Right atrium auricular region (tissue), 2 donors: ENCODE measurements around the gene RPP14. TPM values are rescaled to one million over a fixed set of nuclear protein-coding genes. Genes with fewer than 3 reads are reported as not detected.

Source experiments
- DNase-seq: peaks from one replicate; pipeline ENCODE4 v3.0.0-alpha.2; 2019; ENCODE audit warnings: low spot score
- H3K27ac ChIP-seq, 2 donors: fragments of 200-600 bp; sonication (generic); 1 replicate in 1 of 2; 2 replicates in 1 of 2; pipeline ENCODE4 v1.5.1; 2016 to 2019
- H3K27me3 ChIP-seq, 2 donors: fragments of 200-600 bp; sonication (generic); one replicate each; pipeline versions ENCODE4 v1.5.1 to v1.6.0; 2017 to 2019
- H3K36me3 ChIP-seq: fragments of 200-600 bp; sonication (generic); one replicate; pipeline ENCODE4 v1.5.1; 2016
- H3K4me1 ChIP-seq, 2 donors: fragments of 200-600 bp; sonication (generic); one replicate each; pipeline versions ENCODE4 v1.5.1 to v1.6.0; 2017 to 2019
- H3K4me3 ChIP-seq, 2 donors: fragments of 200-600 bp; sonication (generic); 1 replicate in 1 of 2; 2 replicates in 1 of 2; pipeline ENCODE4 v1.5.1; 2017 to 2019; ENCODE audit warnings: mild to moderate bottlenecking in 1 of 2, moderate library complexity in 1 of 2
- H3K9me3 ChIP-seq, 2 donors: fragments of 200-600 bp; sonication (generic); one replicate each; pipeline ENCODE4 v1.5.1; 2019
- total RNA-seq, 2 donors: library from RNA; depleted of rRNA; stranded (reverse); fragments of >200 nt; gene quantifications; one replicate each; pipeline ENCODE4 v1.1.0, GENCODE V29; 2016
- TF ChIP-seq, protein P1 (sequence below), 2 donors: fragments of 200-600 bp; sonication (generic); IDR thresholded peaks; one replicate each; pipeline ENCODE4 v1.5.1; 2019; ENCODE audit warnings: antibody characterized with exemption in 2 of 2

Gene RPP14
- total RNA-seq, 2 donors from 2014 or later = 10.0 to 10.9 TPM

DNA sequence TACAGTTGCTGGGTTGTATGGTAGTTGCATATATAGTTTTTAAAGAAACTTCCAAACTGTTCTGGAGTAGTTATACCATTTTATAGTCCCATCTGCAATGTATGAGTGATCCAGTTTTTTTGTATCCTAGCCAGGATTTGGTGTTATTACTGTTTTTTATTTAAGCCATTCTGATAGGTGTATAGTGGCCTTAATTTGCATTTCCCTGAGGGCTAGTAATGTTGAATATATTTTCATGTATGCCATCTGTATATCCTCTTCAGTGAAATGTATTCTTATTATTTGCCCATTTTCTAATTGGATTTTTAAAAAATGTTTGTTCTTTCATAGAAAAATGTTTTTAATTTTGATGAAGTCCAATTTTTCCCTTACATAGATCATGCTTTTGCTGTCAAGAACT is 55.8 kb downstream of the RPP14 start:
- TF ChIP-seq, protein P1, sequence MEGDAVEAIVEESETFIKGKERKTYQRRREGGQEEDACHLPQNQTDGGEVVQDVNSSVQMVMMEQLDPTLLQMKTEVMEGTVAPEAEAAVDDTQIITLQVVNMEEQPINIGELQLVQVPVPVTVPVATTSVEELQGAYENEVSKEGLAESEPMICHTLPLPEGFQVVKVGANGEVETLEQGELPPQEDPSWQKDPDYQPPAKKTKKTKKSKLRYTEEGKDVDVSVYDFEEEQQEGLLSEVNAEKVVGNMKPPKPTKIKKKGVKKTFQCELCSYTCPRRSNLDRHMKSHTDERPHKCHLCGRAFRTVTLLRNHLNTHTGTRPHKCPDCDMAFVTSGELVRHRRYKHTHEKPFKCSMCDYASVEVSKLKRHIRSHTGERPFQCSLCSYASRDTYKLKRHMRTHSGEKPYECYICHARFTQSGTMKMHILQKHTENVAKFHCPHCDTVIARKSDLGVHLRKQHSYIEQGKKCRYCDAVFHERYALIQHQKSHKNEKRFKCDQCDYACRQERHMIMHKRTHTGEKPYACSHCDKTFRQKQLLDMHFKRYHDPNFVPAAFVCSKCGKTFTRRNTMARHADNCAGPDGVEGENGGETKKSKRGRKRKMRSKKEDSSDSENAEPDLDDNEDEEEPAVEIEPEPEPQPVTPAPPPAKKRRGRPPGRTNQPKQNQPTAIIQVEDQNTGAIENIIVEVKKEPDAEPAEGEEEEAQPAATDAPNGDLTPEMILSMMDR (IDR thresholded peaks at IDR 0.05) = no peak
- Histone ChIP-seq H3K9me3 (no peaks in the 10 kb centered on the region), H3K4me1 (peaks cover 0 to 7% of the 10 kb centered on the region in 2 donors), H3K27me3 (no peaks in the 10 kb centered on the region), H3K27ac (no peak overlapping the region), H3K4me3 (no peak overlapping the region), H3K36me3 (no peaks in the 10 kb centered on the region)
- DNase-seq = no peak

DNA sequence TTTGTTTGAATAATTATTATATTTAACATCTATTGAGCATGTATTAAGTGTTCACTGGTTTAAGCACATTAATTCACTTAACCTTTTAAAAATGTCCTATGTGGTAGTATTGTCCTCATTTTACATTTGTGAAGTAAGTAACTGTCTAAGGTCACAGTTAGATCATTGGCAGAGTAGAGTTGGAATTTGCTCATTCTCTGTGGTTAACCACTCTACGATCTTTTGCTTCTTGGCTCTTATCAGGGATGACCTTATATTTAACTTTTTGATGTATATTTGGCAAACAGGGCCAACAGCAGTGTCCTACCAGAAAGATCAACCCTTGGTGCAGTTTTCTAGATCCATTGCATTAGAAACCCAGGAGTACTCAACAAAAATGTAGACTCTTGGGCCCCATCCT is 60.7 kb downstream of the RPP14 start:
- H3K9me3 ChIP-seq = no peaks in the 10 kb centered on the region
- no peak overlapping the region for H3K4me3 ChIP-seq
- H3K36me3 ChIP-seq = no peaks in the 10 kb centered on the region
- H3K4me1 ChIP-seq = no peaks in the 10 kb centered on the region
- TF ChIP-seq, protein P1 (IDR thresholded peaks at IDR 0.05) = no peak
- no peaks in the 10 kb centered on the region for H3K27me3 ChIP-seq
- H3K27ac ChIP-seq = no peak overlapping the region
- DNase-seq = no peak

DNA sequence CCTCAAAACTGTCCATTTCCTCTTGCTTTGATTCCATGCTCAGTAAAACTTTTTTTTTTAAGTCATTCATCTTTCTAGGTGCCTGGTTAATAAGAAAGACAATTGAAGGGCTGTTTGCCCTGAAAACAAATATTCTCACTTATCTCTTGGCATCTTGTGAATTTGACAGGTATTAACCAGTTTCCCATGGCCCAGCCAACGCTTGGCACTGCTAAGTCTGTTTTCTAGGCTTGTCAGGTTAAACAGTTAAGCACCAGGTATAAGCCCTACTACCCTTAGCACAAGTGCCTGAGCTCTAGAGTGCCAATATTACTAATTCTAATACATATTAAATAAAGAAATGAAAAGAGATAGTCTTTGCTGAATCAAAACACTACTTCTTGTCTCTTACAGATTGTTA is 63.0 kb downstream of the RPP14 start:
- no peak overlapping the region for H3K27ac ChIP-seq
- no peak for DNase-seq
- no peaks in the 10 kb centered on the region for H3K36me3 ChIP-seq
- no peaks in the 10 kb centered on the region for H3K9me3 ChIP-seq
- no peak overlapping the region for H3K4me3 ChIP-seq
- no peaks in the 10 kb centered on the region for H3K27me3 ChIP-seq
- TF ChIP-seq, protein P1 (IDR thresholded peaks at IDR 0.05) = no peak
- H3K4me1 ChIP-seq = no peaks in the 10 kb centered on the region

Other genes with a start within 250 kb of the RPP14 start
- gene DNASE1L3, start 95.3 kb upstream of the RPP14 start, total RNA-seq = 10 to 100 TPM in 1 of 2 donors, 1 to 10 TPM in 1; 1.5 to 11.5 TPM
- 10 to 100 TPM; 11.3 to 13.8 TPM for gene ABHD6, start 68.5 kb upstream of the RPP14 start, total RNA-seq
- gene HTD2, start 275 bp downstream of the RPP14 start, total RNA-seq = 10 to 100 TPM; 12.1 to 14.7 TPM
- 10 to 100 TPM; 18.3 to 22.5 TPM for gene PXK, start 26.6 kb downstream of the RPP14 start, total RNA-seq
- 100 to 1,000 TPM; 111 to 181 TPM for gene PDHB, start 127.6 kb downstream of the RPP14 start, total RNA-seq
- 10 to 100 TPM in 1 of 2 donors, 1 to 10 TPM in 1; 9.5 to 10.6 TPM for gene KCTD6, start 185.9 kb downstream of the RPP14 start, total RNA-seq
- 10 to 100 TPM; 11.5 to 30.2 TPM for gene ACOX2, start 230.9 kb downstream of the RPP14 start, total RNA-seq